ENCODE measurements around the gene PRDM16.

The PRDM16 gene

DNA sequence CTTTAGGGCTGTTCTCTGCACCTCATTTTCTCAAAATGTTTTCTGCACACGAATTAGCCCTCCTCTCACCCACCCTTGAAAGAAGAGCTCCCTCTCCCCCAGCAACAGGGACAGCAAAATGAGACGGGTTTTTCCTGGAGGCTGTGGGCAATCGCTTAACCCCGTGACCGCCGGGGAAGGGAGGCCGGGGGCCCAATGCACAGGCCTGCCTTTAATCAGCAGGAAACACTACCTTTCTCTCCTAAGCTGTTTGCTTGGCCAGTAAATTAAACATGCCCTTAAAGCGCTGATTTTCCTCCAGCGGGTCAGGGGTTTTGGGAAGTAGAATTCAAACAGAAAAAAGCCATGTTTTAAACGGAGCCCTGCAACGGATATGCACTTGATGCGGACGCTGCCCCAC is 114.4 kb downstream of the PRDM16 start:
- no peak for TF ChIP-seq CTCF (conservative IDR thresholded peaks at IDR 0.05)
- TF ChIP-seq ZFX (IDR thresholded peaks at IDR 0.05): no peak
- H3K27ac ChIP-seq: no peak overlapping the region

- no peak overlapping the region for H3K27ac ChIP-seq
- TF ChIP-seq ZFX (IDR thresholded peaks at IDR 0.05) (no peak), CTCF (conservative IDR thresholded peaks at IDR 0.05) (no peak)
These were observed 114.8 kb downstream of the PRDM16 start for GRCh38 chr1:3183813-3184212.

DNA sequence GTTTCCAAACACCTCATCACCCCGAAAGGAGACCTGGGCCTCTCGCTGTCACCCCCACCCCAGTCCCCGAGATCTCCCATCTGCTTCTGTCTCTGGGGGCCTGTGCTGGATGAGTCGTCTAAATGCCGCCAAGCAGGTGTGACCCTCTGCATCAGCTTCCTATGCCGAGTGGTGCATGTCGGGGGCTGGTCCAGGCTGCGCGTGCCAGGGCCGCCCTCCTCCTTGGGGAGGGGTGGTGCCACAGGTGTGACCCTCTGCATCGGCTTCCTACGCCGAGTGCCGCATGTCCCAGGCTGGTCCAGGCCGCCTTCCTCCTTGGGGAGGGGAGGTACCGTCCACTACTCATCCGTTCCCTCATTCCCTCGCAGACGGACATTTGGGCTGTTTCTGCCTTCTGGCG is 115.7 kb downstream of the PRDM16 start:
- no peak overlapping the region for H3K27ac ChIP-seq
- TF ChIP-seq CTCF (conservative IDR thresholded peaks at IDR 0.05) (no peak), ZFX (IDR thresholded peaks at IDR 0.05) (no peak)

DNA sequence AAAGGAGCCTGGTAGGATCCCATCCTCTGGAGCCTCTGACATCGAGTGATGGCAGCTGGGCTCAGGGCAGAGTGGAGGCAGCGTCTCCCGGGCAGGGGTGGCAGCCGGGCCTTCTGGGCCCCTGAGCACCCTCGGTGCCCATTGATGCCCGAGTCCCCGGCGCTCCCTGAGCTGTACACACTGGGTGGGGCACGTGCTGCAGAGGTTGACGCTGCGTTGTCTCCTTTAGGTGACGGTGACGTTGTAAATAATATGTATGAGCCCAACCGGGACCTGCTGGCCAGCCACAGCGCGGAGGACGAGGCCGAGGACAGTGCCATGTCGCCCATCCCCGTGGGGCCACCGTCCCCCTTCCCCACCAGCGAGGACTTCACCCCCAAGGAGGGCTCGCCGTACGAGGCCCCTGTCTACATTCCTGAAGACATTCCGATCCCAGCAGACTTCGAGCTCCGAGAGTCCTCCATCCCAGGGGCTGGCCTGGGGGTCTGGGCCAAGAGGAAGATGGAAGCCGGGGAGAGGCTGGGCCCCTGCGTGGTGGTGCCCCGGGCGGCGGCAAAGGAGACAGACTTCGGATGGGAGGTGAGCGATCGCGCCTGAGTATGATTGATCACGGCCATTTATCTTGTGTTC is 117.0 kb downstream of the PRDM16 start:
- H3K27ac ChIP-seq: peak overlapping the region; percentile 56; the same call in 1 of the 2 replicates
- no peak for TF ChIP-seq CTCF (conservative IDR thresholded peaks at IDR 0.05)
- no peak for TF ChIP-seq ZFX (IDR thresholded peaks at IDR 0.05)

- H3K27ac ChIP-seq: peak overlapping the region; percentile 56
These were observed 117.5 kb downstream of the PRDM16 start for GRCh38 chr1:3186526-3186921.

DNA sequence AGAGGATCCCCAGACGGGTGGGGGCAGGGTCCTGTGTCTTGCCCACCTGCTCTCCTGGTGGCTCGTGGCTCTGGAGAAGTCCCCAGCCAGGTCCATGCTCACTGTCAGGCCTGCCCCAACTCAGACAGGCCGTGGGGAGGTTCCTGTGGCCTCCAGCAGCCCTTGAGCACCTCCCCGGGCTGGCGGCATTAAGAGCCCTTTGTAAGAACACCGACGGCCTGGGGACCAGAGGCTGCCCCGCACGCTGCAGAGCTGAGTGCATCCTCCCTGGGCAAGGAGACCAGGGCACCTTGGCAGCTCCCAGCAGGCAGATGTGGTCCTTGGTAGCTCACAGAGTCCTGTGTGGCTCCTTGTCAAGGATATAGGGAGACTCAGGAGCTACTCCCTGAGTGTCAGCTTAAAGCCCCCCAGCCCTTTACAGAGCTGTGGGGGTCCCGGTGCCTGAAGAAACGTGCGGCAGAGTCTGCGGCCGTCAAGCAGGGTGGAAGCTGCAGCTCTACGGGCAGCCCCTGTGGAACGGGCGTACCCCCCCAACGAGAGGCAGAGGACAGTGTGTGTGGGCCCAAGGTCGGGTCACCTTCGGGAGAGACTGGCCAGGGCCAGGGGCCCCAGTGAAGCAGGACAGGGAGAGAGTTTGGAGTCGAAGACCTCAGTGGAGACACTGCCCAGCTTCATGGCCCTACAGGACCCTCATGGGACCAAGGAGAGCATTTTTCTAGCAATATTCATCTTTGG is 118.6 kb downstream of the PRDM16 start:
- H3K27ac ChIP-seq: no peak overlapping the region; the same call in 1 of the 2 replicates
- TF ChIP-seq CTCF (conservative IDR thresholded peaks at IDR 0.05) (no peak), ZFX (IDR thresholded peaks at IDR 0.05) (no peak)

More at GRCh38 chr1:3186526-3186921, 117.5 kb downstream of the PRDM16 start:
- no peak for TF ChIP-seq ZFX (IDR thresholded peaks at IDR 0.05)
- no peak for TF ChIP-seq CTCF (conservative IDR thresholded peaks at IDR 0.05)

DNA sequence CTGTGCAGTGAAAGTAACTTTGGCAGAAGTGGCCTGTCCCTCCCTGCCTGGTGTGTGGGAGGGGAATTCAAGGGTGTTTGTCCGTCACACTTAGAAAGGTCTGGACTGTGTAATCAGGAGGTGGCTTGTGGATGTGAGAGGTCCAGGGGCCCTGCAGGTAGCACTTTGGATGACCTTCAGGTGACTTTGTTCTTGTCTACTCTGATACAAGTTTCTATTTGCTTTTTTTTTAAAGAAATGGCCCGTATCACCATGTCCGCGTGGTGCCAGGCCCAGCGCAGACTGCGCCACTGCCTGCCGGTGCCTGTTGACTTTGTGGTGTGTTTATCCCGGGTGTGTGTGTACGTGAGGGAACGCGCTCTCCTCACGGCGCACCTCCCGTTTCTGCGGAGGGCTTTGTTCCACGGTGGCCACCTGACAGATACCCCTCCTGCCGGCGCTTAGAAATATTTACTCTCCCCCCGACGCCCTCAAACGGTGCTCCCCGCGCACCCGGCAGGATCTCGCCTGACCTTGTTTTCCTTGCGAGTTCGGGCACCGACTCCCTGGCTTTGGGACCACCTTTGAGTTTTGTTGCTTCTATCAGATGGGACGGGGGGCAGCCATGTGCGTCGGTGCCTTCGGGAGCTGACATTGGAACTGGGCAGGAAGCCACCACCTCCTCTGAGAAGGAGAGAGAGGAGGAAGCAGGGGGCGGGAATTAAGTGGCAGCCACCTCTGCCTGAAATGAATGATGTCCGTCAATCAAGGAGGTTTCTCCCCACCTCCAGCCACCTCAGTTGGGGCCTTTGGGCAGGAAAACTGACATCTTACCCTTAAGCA is 119.4 kb downstream of the PRDM16 start:
- TF ChIP-seq ZFX (IDR thresholded peaks at IDR 0.05) (no peak), CTCF (conservative IDR thresholded peaks at IDR 0.05) (no peak)
- H3K27ac ChIP-seq: no peak overlapping the region

Data from C4-2B (cell line).